Fibroblast of lung (primary cell): Measurements from ENCODE around the gene MTA2.

Source experiments
- EZH2 ChIP-seq: IDR thresholded peaks from 2 replicates; pipeline ENCODE4 v1.5.1; 2012; ENCODE audit warnings: low read length, control low read depth, mild to moderate bottlenecking; ENCODE audit errors: missing control alignments
- TF ChIP-seq, protein P1 (sequence below), 2 donors: IDR thresholded peaks in 1 of 2; conservative IDR thresholded peaks in 1 of 2; 1 replicate in 1 of 2; 2 replicates in 1 of 2; pipeline ENCODE4 v1.5.1; 2011 to 2012; ENCODE audit warnings: low read length in 2 of 2, control low read depth in 1 of 2, inconsistent platforms in 1 of 2, low read depth in 1 of 2, mild to moderate bottlenecking in 1 of 2

- TF ChIP-seq, protein P1, sequence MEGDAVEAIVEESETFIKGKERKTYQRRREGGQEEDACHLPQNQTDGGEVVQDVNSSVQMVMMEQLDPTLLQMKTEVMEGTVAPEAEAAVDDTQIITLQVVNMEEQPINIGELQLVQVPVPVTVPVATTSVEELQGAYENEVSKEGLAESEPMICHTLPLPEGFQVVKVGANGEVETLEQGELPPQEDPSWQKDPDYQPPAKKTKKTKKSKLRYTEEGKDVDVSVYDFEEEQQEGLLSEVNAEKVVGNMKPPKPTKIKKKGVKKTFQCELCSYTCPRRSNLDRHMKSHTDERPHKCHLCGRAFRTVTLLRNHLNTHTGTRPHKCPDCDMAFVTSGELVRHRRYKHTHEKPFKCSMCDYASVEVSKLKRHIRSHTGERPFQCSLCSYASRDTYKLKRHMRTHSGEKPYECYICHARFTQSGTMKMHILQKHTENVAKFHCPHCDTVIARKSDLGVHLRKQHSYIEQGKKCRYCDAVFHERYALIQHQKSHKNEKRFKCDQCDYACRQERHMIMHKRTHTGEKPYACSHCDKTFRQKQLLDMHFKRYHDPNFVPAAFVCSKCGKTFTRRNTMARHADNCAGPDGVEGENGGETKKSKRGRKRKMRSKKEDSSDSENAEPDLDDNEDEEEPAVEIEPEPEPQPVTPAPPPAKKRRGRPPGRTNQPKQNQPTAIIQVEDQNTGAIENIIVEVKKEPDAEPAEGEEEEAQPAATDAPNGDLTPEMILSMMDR (conservative IDR thresholded peaks at IDR 0.05 in 1 of 2, IDR thresholded peaks at IDR 0.05 in 1 of 2; ENCODE audit: low read depth in 1 of 2, low read length in 2 of 2): no peak
- no peak for TF ChIP-seq EZH2
Measured at GRCh38 chr11:62647609-62648005, 45.9 kb upstream of the MTA2 start.
